Measurements from ENCODE around the gene ZNF280D. TPM values are rescaled to one million over a fixed set of nuclear protein-coding genes. Genes with fewer than 3 reads are reported as not detected.

Gene ZNF280D
- total and polyA plus RNA-seq, 7 donors, result 5.8 to 75.3 (median 53.6) TPM

DNA sequence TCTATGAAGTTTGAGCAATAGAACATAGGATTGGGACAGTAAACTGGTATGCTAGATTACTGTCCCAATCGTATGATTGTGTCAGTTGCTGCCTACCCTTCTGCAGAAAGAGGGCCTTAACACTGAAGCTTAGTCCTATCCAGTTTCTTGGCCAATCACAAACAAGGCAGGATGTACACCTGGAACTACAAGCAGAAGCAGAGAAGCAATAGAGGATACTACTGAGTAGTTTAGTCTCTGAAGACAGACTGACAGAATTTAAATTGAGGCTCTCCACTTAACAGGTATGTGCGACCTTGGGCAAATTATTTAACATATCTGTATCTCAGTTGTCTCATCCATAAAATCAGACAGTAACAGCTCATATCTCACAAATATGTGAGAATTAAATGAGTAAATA, 85.0 kb downstream of the ZNF280D start:
- H3K27me3 ChIP-seq, result no peaks in the 10 kb centered on the region
- no peaks in the 10 kb centered on the region for H3K9me3 ChIP-seq
- H3K4me1 ChIP-seq, result no peaks in the 10 kb centered on the region
- 75 to 98% methylated on average over 2 of the region's 2 CpGs for WGBS, 2 donors
- TF ChIP-seq, protein P1, sequence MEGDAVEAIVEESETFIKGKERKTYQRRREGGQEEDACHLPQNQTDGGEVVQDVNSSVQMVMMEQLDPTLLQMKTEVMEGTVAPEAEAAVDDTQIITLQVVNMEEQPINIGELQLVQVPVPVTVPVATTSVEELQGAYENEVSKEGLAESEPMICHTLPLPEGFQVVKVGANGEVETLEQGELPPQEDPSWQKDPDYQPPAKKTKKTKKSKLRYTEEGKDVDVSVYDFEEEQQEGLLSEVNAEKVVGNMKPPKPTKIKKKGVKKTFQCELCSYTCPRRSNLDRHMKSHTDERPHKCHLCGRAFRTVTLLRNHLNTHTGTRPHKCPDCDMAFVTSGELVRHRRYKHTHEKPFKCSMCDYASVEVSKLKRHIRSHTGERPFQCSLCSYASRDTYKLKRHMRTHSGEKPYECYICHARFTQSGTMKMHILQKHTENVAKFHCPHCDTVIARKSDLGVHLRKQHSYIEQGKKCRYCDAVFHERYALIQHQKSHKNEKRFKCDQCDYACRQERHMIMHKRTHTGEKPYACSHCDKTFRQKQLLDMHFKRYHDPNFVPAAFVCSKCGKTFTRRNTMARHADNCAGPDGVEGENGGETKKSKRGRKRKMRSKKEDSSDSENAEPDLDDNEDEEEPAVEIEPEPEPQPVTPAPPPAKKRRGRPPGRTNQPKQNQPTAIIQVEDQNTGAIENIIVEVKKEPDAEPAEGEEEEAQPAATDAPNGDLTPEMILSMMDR (IDR thresholded peaks at IDR 0.05), result no peak
- TF ChIP-seq POLR2AphosphoS5 (IDR thresholded peaks at IDR 0.05) (no peak), EP300 (IDR thresholded peaks at IDR 0.05) (no peak), POLR2A (IDR thresholded peaks at IDR 0.05) (no peak)
- no peak for DNase-seq
- peaks cover 0 to 27% (median 1%) of the 10 kb centered on the region in 4 donors for H3K36me3 ChIP-seq
- no peak overlapping the region for H3K27ac ChIP-seq
- intact Hi-C loops (cut with DNase I), result no loop called here
- no peak overlapping the region for H3K4me3 ChIP-seq

DNA sequence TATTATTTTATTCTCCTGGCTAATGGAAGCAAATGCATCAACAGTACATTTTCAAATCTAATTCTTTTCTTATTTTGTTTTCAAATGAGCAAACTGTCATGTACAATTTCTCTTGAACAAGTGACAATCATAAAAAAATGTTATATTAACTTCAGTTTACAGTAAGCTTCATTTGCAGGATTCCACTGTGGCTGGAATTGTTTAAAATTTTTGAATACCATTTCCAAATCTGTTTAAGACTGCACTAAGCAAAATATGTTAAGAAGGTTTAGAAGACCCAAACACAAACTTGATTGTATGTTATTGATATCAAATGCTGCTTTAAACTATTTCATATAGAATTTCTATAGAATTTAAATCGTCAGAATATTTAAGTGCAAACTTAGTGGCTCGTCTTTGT, 92.8 kb downstream of the ZNF280D start:
- WGBS, 2 donors, result 88 to 93% methylated on average over 2 of the region's 2 CpGs
- Histone ChIP-seq H3K4me3 (no peak overlapping the region), H3K36me3 (peaks cover 0 to 6% (median 0%) of the 10 kb centered on the region in 4 donors), H3K27ac (no peak overlapping the region), H3K27me3 (no peaks in the 10 kb centered on the region), H3K4me1 (peaks cover 0 to 11% (median 4%) of the 10 kb centered on the region in 4 donors), H3K9me3 (no peaks in the 10 kb centered on the region)
- intact Hi-C loops (cut with DNase I), result no loop called here
- DNase-seq, result no peak
- TF ChIP-seq POLR2AphosphoS5 (IDR thresholded peaks at IDR 0.05) (no peak), EP300 (IDR thresholded peaks at IDR 0.05) (no peak), POLR2A (IDR thresholded peaks at IDR 0.05) (no peak)
- TF ChIP-seq, protein P1 (IDR thresholded peaks at IDR 0.05), result no peak

DNA sequence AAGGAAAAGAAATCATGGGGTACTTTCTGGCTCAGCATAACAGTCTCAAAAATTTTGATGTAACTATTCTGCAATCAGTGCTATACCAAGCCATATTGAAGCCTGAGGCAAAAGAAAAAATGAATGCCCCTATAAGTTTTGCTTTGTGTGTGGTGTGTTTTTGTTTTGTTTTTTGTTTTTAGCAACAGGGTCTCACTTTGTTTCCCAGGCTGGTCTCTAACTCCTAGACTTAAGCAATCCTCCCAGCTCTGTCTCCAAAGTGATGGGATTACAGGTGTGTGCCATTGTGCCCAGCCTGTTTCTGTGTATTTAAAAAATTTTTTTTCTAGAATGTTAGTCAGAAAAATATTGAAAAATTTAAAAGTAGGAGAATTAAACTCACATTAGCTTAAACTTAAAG, 93.2 kb downstream of the ZNF280D start:
- H3K36me3 ChIP-seq, result peaks cover 0 to 2% (median 0%) of the 10 kb centered on the region in 4 donors
- intact Hi-C loops (cut with DNase I), result no loop called here
- TF ChIP-seq, protein P1 (IDR thresholded peaks at IDR 0.05), result no peak
- no peak for DNase-seq
- peaks cover 0 to 11% (median 4%) of the 10 kb centered on the region in 4 donors for H3K4me1 ChIP-seq
- H3K27me3 ChIP-seq, result no peaks in the 10 kb centered on the region
- no peak overlapping the region for H3K27ac ChIP-seq
- no peaks in the 10 kb centered on the region for H3K9me3 ChIP-seq
- H3K4me3 ChIP-seq, result no peak overlapping the region

DNA sequence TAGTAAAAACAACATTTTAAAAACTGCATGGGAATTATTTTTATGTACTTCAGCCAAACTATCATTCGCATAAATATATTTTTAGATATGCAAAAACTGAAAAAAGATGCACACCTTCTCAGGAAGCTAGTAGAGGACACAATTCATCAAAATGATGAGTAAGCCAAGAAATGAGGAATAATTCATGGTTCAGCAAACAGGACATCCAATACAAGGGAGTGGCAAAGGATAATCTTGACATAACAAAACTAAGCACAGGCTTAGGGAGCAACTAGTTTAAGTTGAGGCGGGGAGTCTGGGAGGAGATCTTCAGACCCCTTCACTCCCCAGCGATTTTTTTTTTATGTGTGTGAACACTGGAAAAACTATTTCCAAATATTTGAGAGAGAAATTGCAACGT, 93.7 kb downstream of the ZNF280D start:
- H3K9me3 ChIP-seq, result no peaks in the 10 kb centered on the region
- peaks cover 0 to 11% (median 4%) of the 10 kb centered on the region in 4 donors for H3K4me1 ChIP-seq
- H3K27me3 ChIP-seq, result no peaks in the 10 kb centered on the region
- H3K4me3 ChIP-seq, result no peak overlapping the region
- 84 to 89% methylated on average over 4 of the region's 4 CpGs for WGBS, 2 donors
- DNase-seq, result no peak
- no peaks in the 10 kb centered on the region for H3K36me3 ChIP-seq
- intact Hi-C loops (cut with DNase I), result no loop called here
- TF ChIP-seq POLR2A (IDR thresholded peaks at IDR 0.05) (no peak), EP300 (IDR thresholded peaks at IDR 0.05) (no peak), POLR2AphosphoS5 (IDR thresholded peaks at IDR 0.05) (no peak)
- TF ChIP-seq, protein P1 (IDR thresholded peaks at IDR 0.05), result no peak
- H3K27ac ChIP-seq, result no peak overlapping the region

DNA sequence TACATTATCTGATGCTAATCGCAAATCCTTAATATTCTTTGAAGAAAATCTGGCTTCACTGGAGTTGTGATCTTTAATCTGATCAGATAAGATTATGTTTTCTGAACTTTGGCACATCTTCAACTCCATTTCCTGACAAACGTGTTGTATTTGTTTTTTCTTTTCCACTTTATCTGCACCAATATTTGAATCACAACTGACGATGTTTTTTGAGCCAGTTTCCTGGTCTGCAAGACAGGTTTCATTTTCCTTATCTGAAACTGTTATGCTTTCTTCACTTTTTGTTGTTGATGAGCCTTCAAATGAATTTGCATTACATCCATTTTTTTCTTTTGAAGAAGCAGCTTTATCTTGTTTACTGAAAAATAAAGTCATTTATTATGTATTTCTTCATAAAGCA, 101.5 kb downstream of the ZNF280D start:
- Histone ChIP-seq H3K36me3 (peaks cover 0 to 31% (median 8%) of the 10 kb centered on the region in 4 donors), H3K27me3 (no peaks in the 10 kb centered on the region), H3K4me1 (no peaks in the 10 kb centered on the region), H3K4me3 (no peak overlapping the region), H3K9me3 (no peaks in the 10 kb centered on the region), H3K27ac (no peak overlapping the region)
- TF ChIP-seq, protein P1 (IDR thresholded peaks at IDR 0.05), result no peak
- no peak for TF ChIP-seq POLR2A (IDR thresholded peaks at IDR 0.05)
- no peak for TF ChIP-seq EP300 (IDR thresholded peaks at IDR 0.05)
- TF ChIP-seq POLR2AphosphoS5 (IDR thresholded peaks at IDR 0.05), result no peak
- no peak for DNase-seq
- 35 to 51% methylated on average over 3 of the region's 3 CpGs for WGBS, 2 donors
- intact Hi-C loops (cut with DNase I), result no loop called here
